Endodermal cell (in vitro differentiated cells): ENCODE results near the gene FBXW9. TPM values are rescaled to one million over a fixed set of nuclear protein-coding genes. Genes with fewer than 3 reads are reported as not detected.

Experiments
- DNase-seq: peaks from one replicate; pipeline ENCODE4 v3.0.0-alpha.2; 2017
- H3K27ac ChIP-seq: 2 replicates; pipeline ENCODE4 v1.5.1; 2013; ENCODE audit warnings: mild to moderate bottlenecking, low read depth, low read length, moderate library complexity
- H3K27me3 ChIP-seq: 2 replicates; pipeline ENCODE4 v1.6.1; 2013; ENCODE audit warnings: mild to moderate bottlenecking, low read length, moderate library complexity; ENCODE audit not compliant: insufficient read depth, control insufficient read depth, poor library complexity, severe bottlenecking
- H3K36me3 ChIP-seq: 2 replicates; pipeline ENCODE4 v1.7.0; 2013; ENCODE audit warnings: mild to moderate bottlenecking, low read length, moderate library complexity; ENCODE audit not compliant: control insufficient read depth, insufficient read depth
- H3K4me1 ChIP-seq: one replicate; pipeline ENCODE4 v1.7.0; 2013; ENCODE audit warnings: low read length; ENCODE audit not compliant: control insufficient read depth, insufficient read depth
- H3K4me3 ChIP-seq: 2 replicates; pipeline ENCODE4 v1.5.1; 2013; ENCODE audit warnings: mild to moderate bottlenecking, low read length, moderate library complexity
- H3K9ac ChIP-seq: 2 replicates; pipeline ENCODE4 v1.6.1; 2013; ENCODE audit warnings: mild to moderate bottlenecking, low read length, moderate library complexity; ENCODE audit not compliant: poor library complexity, severe bottlenecking; ENCODE audit errors: extremely low read depth
- H3K9me3 ChIP-seq: 2 replicates; pipeline ENCODE4 v1.6.1; 2013; ENCODE audit warnings: mild to moderate bottlenecking, low read length, moderate library complexity; ENCODE audit not compliant: control insufficient read depth
- H3K27ac Mint-ChIP-seq: 2 replicates; pipeline ENCODE4 v1.8.0; 2020; ENCODE audit warnings: mixed read lengths
- H3K27me3 Mint-ChIP-seq: 2 replicates; pipeline ENCODE4 v1.8.0; 2021; ENCODE audit warnings: mild to moderate bottlenecking, mixed read lengths; ENCODE audit not compliant: insufficient read depth
- H3K36me3 Mint-ChIP-seq: 2 replicates; pipeline ENCODE4 v1.8.0; 2020; ENCODE audit warnings: low read depth, mixed read lengths
- H3K4me1 Mint-ChIP-seq: 2 replicates; pipeline ENCODE4 v1.8.0; 2020; ENCODE audit warnings: mixed read lengths
- H3K4me3 Mint-ChIP-seq: 2 replicates; pipeline ENCODE4 v1.8.0; 2020; ENCODE audit warnings: mild to moderate bottlenecking, moderate library complexity, mixed read lengths
- H3K9me3 Mint-ChIP-seq: 2 replicates; pipeline ENCODE4 v1.8.0; 2020; ENCODE audit warnings: mild to moderate bottlenecking, mixed read lengths
- CTCF ChIP-seq: fragments of 200-600 bp; sonication (generic); conservative IDR thresholded peaks from 2 replicates; pipeline ENCODE4 v1.5.0; 2021; ENCODE audit warnings: antibody characterized with exemption, mild to moderate bottlenecking
- WGBS, 2 experiments: methylation state at CpG; one replicate each; pipeline versions ENCODE4 v1.1.5 to v1.1.7; 2013; ENCODE audit warnings: missing lambda C conversion rate in 2 of 2, mixed read lengths in 1 of 2; ENCODE audit not compliant: insufficient coverage in 1 of 2, insufficient read length in 1 of 2; 5-methylcytosine and 5-hydroxymethylcytosine counted together
- total RNA-seq, 2 donors: library from RNA; stranded (reverse); fragmentation: NEBNext Ultra II Directional in 1 of 2; extraction: Animal tissue kit (Norgen Biotek cat#: 25700) in 1 of 2; gene quantifications; 2 replicates in 1 of 2; 3 replicates in 1 of 2; pipeline ENCODE4 v1.2.1, GENCODE V29; 2021

FBXW9 gene
- total RNA-seq, 2 donors from 2014 or later: 12.6 to 14.7 TPM

- H3K4me3 Mint-ChIP-seq: no peak overlapping the region
- H3K27me3 Mint-ChIP-seq: no peaks in the 10 kb centered on the region
- peaks cover 40% of the 10 kb centered on the region for H3K36me3 Mint-ChIP-seq
- Histone ChIP-seq H3K27me3 (no peaks in the 10 kb centered on the region), H3K36me3 (no peaks in the 10 kb centered on the region), H3K27ac (no peak overlapping the region), H3K9ac (no peak overlapping the region), H3K4me1 (no peaks in the 10 kb centered on the region), H3K9me3 (no peaks in the 10 kb centered on the region), H3K4me3 (no peak overlapping the region)
- peak; percentile 71 for DNase-seq
- WGBS, 2 experiments: 84 to 95% methylated on average over 21 to 29 of the region's 29 CpGs
- peaks cover 1% of the 10 kb centered on the region for H3K9me3 Mint-ChIP-seq
- no peaks in the 10 kb centered on the region for H3K4me1 Mint-ChIP-seq
- H3K27ac Mint-ChIP-seq: no peak overlapping the region
- peak; percentile 58 for TF ChIP-seq CTCF
Measured at GRCh38 chr19:12648088-12648487, 48.3 kb downstream of the FBXW9 start.

- no peak overlapping the region for H3K27ac Mint-ChIP-seq
- H3K27me3 ChIP-seq: no peaks in the 10 kb centered on the region
- peaks cover 1% of the 10 kb centered on the region for H3K9me3 Mint-ChIP-seq
- no peak overlapping the region for H3K27ac ChIP-seq
- peaks cover 40% of the 10 kb centered on the region for H3K36me3 Mint-ChIP-seq
- H3K9me3 ChIP-seq: no peaks in the 10 kb centered on the region
- TF ChIP-seq CTCF: no peak
- 78 to 91% methylated on average over 15 to 29 of the region's 31 CpGs for WGBS, 2 experiments
- H3K4me3 ChIP-seq: no peak overlapping the region
- no peak overlapping the region for H3K4me3 Mint-ChIP-seq
- H3K4me1 Mint-ChIP-seq: no peaks in the 10 kb centered on the region
- no peaks in the 10 kb centered on the region for H3K27me3 Mint-ChIP-seq
- no peaks in the 10 kb centered on the region for H3K4me1 ChIP-seq
- no peaks in the 10 kb centered on the region for H3K36me3 ChIP-seq
- no peak overlapping the region for H3K9ac ChIP-seq
- DNase-seq: peak; percentile 94
Measured at GRCh38 chr19:12647490-12648071, 48.9 kb downstream of the FBXW9 start.

GRCh38 chr19:12647047-12647446 lies 49.4 kb downstream of the FBXW9 start:
- Mint-ChIP-seq H3K9me3 (peaks cover 1% of the 10 kb centered on the region), H3K36me3 (peaks cover 38% of the 10 kb centered on the region), H3K4me3 (no peak overlapping the region), H3K27ac (no peak overlapping the region), H3K4me1 (no peaks in the 10 kb centered on the region), H3K27me3 (no peaks in the 10 kb centered on the region)
- TF ChIP-seq CTCF: no peak
- Histone ChIP-seq H3K4me1 (no peaks in the 10 kb centered on the region), H3K27ac (no peak overlapping the region), H3K36me3 (no peaks in the 10 kb centered on the region), H3K4me3 (no peak overlapping the region), H3K9ac (no peak overlapping the region), H3K27me3 (no peaks in the 10 kb centered on the region), H3K9me3 (no peaks in the 10 kb centered on the region)
- no peak for DNase-seq
- 78 to 93% methylated on average over 4 to 8 of the region's 8 CpGs for WGBS, 2 experiments
